HG02884 (cell line): Measurements from ENCODE around the gene MADCAM1.

ENCODE experiments used
- ATAC-seq: cut with Tn5 transposase; IDR thresholded peaks from one replicate; pipeline ENCODE4 v1.9.1; 2021; ENCODE audit warnings: mild to moderate bottlenecking, moderate library complexity; ENCODE audit not compliant: unreplicated experiment

MADCAM1 gene

DNA sequence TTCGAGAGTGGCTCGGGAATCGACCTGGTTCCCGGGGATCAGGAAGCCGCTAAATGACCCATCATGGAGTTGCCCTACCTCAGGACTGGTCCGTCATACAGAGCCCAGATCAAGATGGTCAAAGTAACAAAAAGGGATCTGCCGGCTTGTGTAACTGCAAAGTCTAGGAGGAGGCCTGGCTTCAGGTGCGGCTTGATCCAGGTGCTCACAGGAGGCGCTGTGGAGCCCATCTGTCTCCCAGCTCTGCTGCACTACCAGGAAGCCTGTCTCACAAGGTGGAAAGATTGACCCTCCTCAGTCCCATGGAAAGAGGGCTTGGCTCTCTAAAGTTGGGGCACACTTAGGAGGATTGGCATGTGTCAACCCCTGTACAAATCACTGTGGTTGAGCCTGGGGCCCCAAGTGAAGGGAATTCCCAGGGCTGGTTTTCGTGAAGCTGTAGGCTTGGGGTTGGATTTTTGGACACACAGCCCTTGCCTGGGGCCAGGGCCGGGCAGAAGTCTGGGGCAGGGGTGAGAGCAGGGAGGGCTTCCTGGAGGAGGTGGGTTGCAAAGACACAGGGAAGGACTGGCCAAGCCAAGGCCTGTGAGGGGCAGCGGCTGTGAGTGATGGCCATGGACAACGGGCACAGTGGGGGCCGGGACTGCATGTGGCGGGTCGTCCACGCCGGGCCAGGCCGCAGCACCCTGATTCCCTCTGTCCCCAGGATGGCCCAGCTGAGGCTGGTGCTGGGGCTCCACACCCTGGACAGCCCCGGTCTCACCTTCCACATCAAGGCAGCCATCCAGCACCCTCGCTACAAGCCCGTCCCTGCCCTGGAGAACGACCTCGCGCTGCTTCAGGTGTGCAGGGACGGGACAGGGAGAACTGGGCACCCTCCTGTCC is 51.8 kb downstream of the MADCAM1 start:
- no peak for ATAC-seq

- no peak for ATAC-seq
Measured at GRCh38 chr19:548886-549830, 52.9 kb downstream of the MADCAM1 start.

- no peak for ATAC-seq
Measured at GRCh38 chr19:554817-555216, 58.5 kb downstream of the MADCAM1 start.
